Upper lobe of left lung (tissue), 6 donors: ENCODE data around the gene SLCO4A1. TPM values are rescaled to one million over a fixed set of nuclear protein-coding genes. Genes with fewer than 3 reads are reported as not detected.

Experiments used
- ATAC-seq, 2 donors: fragments of 200-7000 bp; cut with Tn5 transposase; one replicate each; pipeline ENCODE4 v1.9.1; 2022; ENCODE audit warnings: mild to moderate bottlenecking in 2 of 2, moderate library complexity in 2 of 2; ENCODE audit not compliant: low FRiP score in 2 of 2
- DNase-seq, 2 donors: peaks; one replicate each; pipeline ENCODE4 v3.0.0-alpha.2; 2019 to 2020
- H3K27ac ChIP-seq, 4 donors: fragments of 200-600 bp; sonication (generic); one replicate each; pipeline ENCODE4 v1.5.1; 2016 to 2019
- H3K27me3 ChIP-seq, 4 donors: fragments of 200-600 bp; sonication (generic); one replicate each; pipeline ENCODE4 v1.5.1; 2017 to 2019
- H3K36me3 ChIP-seq, 4 donors: fragments of 200-600 bp; sonication (generic); one replicate each; pipeline ENCODE4 v1.5.1; 2016 to 2019
- H3K4me1 ChIP-seq, 4 donors: fragments of 200-600 bp; sonication (generic); one replicate each; pipeline ENCODE4 v1.5.1; 2018 to 2019
- H3K4me3 ChIP-seq, 4 donors: fragments of 200-600 bp; sonication (generic); one replicate each; pipeline ENCODE4 v1.5.1; 2017 to 2019; ENCODE audit warnings: mild to moderate bottlenecking in 2 of 4, moderate library complexity in 1 of 4
- H3K9me3 ChIP-seq, 4 donors: fragments of 200-600 bp; sonication (generic); one replicate each; pipeline ENCODE4 v1.5.1; 2018 to 2019
- EP300 ChIP-seq, 4 donors: sonication (generic); formaldehyde crosslinking; IDR thresholded peaks; one replicate each; pipeline ENCODE4 v1.5.1; 2017; ENCODE audit warnings: antibody characterized with exemption in 4 of 4, control low read depth in 2 of 4
- POLR2A ChIP-seq, 4 donors: fragments of 450-650 bp; IDR thresholded peaks; one replicate each; pipeline ENCODE4 v1.5.1; 2016 to 2017; ENCODE audit warnings: antibody characterized with exemption in 4 of 4, mild to moderate bottlenecking in 2 of 4
- POLR2AphosphoS5 ChIP-seq, 2 donors: sonication (generic); formaldehyde crosslinking; IDR thresholded peaks; one replicate each; pipeline ENCODE4 v1.5.1; 2017; ENCODE audit warnings: antibody characterized with exemption in 2 of 2
- WGBS, 2 donors: methylation state at CpG; one replicate each; pipeline ENCODE4 v1.1.5; 2017 to 2018; 5-methylcytosine and 5-hydroxymethylcytosine counted together
- total RNA-seq, 6 donors: library from RNA; depleted of rRNA in 4 of 6; stranded (reverse); fragments of >200 nt in 4 of 6; gene quantifications; one replicate each; pipeline versions ENCODE4 v1.1.0 to v1.2.1, GENCODE V29; 2016 to 2021
- TF ChIP-seq, protein P1 (sequence below), 6 experiments: fragments of 450-650 bp in 4 of 6; fragments of 200-600 bp in 2 of 6; sonication (generic) in 2 of 6; IDR thresholded peaks; one replicate each; pipeline ENCODE4 v1.5.1; 2016 to 2019; ENCODE audit warnings: antibody characterized with exemption in 6 of 6
- donor health status: DM: no; HTN: no; CAD: no; lungs with moderate emphysema.
- donor health status: DM: no; HTN: yes; CAD: no; lungs with severe emphysema.

The SLCO4A1 gene
- total RNA-seq, 6 donors from 2014 or later: 39.9 to 86.7 (median 49.1) TPM

GRCh38 chr20:62642666-62643520, 590 bp downstream of the SLCO4A1 start:
- Histone ChIP-seq H3K9me3 (no peaks in the 10 kb centered on the region), H3K4me3 (peak overlapping the region; percentile 64 to 78 (median 70)), H3K27ac (peak overlapping the region; percentile 77 to 98 (median 92)), H3K27me3 (peaks cover 0 to 10% (median 4%) of the 10 kb centered on the region in 4 donors), H3K4me1 (peaks cover 30 to 66% (median 58%) of the 10 kb centered on the region in 4 donors), H3K36me3 (peaks cover 0 to 33% (median 0%) of the 10 kb centered on the region in 4 donors)
- ATAC-seq (peak in 1 of 2 donors; percentile 2), DNase-seq (peak; percentile 44 to 89)
- TF ChIP-seq EP300 (IDR thresholded peaks at IDR 0.05) (no peak), POLR2A (IDR thresholded peaks at IDR 0.05) (no peak)
- TF ChIP-seq, protein P1, sequence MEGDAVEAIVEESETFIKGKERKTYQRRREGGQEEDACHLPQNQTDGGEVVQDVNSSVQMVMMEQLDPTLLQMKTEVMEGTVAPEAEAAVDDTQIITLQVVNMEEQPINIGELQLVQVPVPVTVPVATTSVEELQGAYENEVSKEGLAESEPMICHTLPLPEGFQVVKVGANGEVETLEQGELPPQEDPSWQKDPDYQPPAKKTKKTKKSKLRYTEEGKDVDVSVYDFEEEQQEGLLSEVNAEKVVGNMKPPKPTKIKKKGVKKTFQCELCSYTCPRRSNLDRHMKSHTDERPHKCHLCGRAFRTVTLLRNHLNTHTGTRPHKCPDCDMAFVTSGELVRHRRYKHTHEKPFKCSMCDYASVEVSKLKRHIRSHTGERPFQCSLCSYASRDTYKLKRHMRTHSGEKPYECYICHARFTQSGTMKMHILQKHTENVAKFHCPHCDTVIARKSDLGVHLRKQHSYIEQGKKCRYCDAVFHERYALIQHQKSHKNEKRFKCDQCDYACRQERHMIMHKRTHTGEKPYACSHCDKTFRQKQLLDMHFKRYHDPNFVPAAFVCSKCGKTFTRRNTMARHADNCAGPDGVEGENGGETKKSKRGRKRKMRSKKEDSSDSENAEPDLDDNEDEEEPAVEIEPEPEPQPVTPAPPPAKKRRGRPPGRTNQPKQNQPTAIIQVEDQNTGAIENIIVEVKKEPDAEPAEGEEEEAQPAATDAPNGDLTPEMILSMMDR (IDR thresholded peaks at IDR 0.05): no peak
- WGBS, 2 donors: 2% methylated on average over 31 to 60 of the region's 84 CpGs

GRCh38 chr20:62643521-62644043, 1.3 kb downstream of the SLCO4A1 start:
- TF ChIP-seq, protein P1 (IDR thresholded peaks at IDR 0.05): no peak
- TF ChIP-seq EP300 (IDR thresholded peaks at IDR 0.05) (no peak), POLR2A (IDR thresholded peaks at IDR 0.05) (no peak), POLR2AphosphoS5 (IDR thresholded peaks at IDR 0.05) (no peak)
- peak overlapping the region in 3 of 4 donors; percentile 90 to 98 (median 95) for H3K27ac ChIP-seq
- H3K4me1 ChIP-seq: peaks cover 37 to 72% (median 62%) of the 10 kb centered on the region in 4 donors
- H3K9me3 ChIP-seq: no peaks in the 10 kb centered on the region
- WGBS, 2 donors: 59 to 66% methylated on average over 8 to 14 of the region's 14 CpGs
- H3K36me3 ChIP-seq: peaks cover 0 to 40% (median 0%) of the 10 kb centered on the region in 4 donors
- H3K27me3 ChIP-seq: peaks cover 0 to 10% (median 4%) of the 10 kb centered on the region in 4 donors
- DNase-seq (no peak), ATAC-seq (no peak)
- H3K4me3 ChIP-seq: peak overlapping the region; percentile 64 to 78 (median 70)

DNA sequence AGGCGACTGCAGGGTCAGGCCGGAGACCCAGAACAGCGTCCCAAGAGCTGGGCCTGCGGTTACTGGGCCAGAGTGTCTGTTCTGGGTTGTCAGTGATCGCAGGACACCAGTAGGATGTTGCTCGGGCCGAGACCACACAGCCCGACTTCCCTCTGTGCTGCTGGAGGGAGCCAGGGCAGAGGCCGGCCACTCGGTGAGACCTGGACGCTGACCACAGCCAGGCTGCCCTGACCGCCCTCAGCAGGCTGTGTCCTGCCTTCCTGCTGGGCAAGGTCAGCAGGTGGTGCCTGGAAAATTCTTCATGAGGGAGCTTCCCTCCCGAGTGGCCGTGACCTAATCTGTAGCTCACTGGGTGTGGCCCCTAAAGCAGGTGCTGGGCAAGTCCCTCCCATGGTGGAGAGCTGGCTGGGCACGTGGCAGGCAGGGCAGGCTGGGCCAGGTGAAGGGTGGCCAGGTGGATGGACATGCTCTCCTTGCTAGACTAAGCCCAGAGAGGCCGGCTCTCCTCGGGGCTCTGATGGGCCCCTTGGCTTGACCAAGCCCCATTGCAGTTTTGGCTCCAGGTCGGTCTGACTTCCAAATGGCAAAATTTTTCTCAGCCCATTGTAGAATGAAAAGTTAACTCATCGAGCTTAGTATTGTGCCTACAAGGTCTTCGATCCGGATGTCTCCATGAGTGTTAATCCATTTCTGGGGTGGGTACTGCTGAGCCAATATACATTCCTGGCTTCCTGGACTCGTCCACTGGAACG, 1.9 kb downstream of the SLCO4A1 start:
- peaks cover 38 to 77% (median 62%) of the 10 kb centered on the region in 4 donors for H3K4me1 ChIP-seq
- WGBS, 2 donors: 85 to 96% methylated on average over 7 to 23 of the region's 23 CpGs
- peaks cover 0 to 10% (median 4%) of the 10 kb centered on the region in 4 donors for H3K27me3 ChIP-seq
- ATAC-seq: no peak
- H3K4me3 ChIP-seq: peak overlapping the region; percentile 64 to 78 (median 70)
- TF ChIP-seq POLR2A (IDR thresholded peaks at IDR 0.05): peak in 1 of 4 donors; percentile 8
- peak in 1 of 2 donors; percentile 52 for TF ChIP-seq POLR2AphosphoS5 (IDR thresholded peaks at IDR 0.05)
- TF ChIP-seq, protein P1 (IDR thresholded peaks at IDR 0.05): no peak
- peak in 1 of 4 donors; percentile 36 for TF ChIP-seq EP300 (IDR thresholded peaks at IDR 0.05)
- H3K36me3 ChIP-seq: peaks cover 0 to 45% (median 0%) of the 10 kb centered on the region in 4 donors
- H3K27ac ChIP-seq: peak overlapping the region in 3 of 4 donors; percentile 90 to 98 (median 95)
- H3K9me3 ChIP-seq: no peaks in the 10 kb centered on the region
- DNase-seq: peak in 1 of 2 donors; percentile 39

GRCh38 chr20:62644802-62645496, 2.6 kb downstream of the SLCO4A1 start:
- ATAC-seq: no peak
- Histone ChIP-seq H3K36me3 (peaks cover 0 to 52% (median 0%) of the 10 kb centered on the region in 4 donors), H3K27ac (peak overlapping the region in 3 of 4 donors; percentile 90 to 98 (median 95)), H3K4me1 (peaks cover 43 to 84% (median 68%) of the 10 kb centered on the region in 4 donors), H3K4me3 (peak overlapping the region; percentile 16 to 78 (median 70)), H3K9me3 (no peaks in the 10 kb centered on the region), H3K27me3 (peaks cover 0 to 10% (median 4%) of the 10 kb centered on the region in 4 donors)
- DNase-seq: no peak
- WGBS, 2 donors: 71 to 77% methylated on average over 7 to 12 of the region's 12 CpGs
- TF ChIP-seq POLR2AphosphoS5 (IDR thresholded peaks at IDR 0.05) (peak; percentile 38 to 49), EP300 (IDR thresholded peaks at IDR 0.05) (peak in 1 of 4 donors; percentile 7)
- TF ChIP-seq, protein P1 (IDR thresholded peaks at IDR 0.05): no peak
